Right lobe of liver (tissue), 6 donors: ENCODE data around the gene ACVRL1. TPM values are rescaled to one million over a fixed set of nuclear protein-coding genes. Genes with fewer than 3 reads are reported as not detected.

Source experiments
- ATAC-seq, 4 donors: fragments of 200-7000 bp; cut with Tn5 transposase; one replicate each; pipeline ENCODE4 v1.9.1; 2020; ENCODE audit warnings: mild to moderate bottlenecking in 4 of 4, moderate library complexity in 4 of 4
- DNase-seq, 3 donors: peaks; one replicate each; pipeline ENCODE4 v3.0.0-alpha.2; 2020
- H3K27ac ChIP-seq, 3 donors: fragments of 200-600 bp; one replicate each; pipeline ENCODE4 v1.8.0; 2022
- H3K27me3 ChIP-seq, 2 donors: fragments of 200-600 bp; one replicate each; pipeline ENCODE4 v1.8.0; 2022
- H3K36me3 ChIP-seq, 4 donors: fragments of 200-600 bp; sonication (generic) in 1 of 4; one replicate each; pipeline versions ENCODE4 v1.5.1 to v1.8.0; 2017 to 2022; ENCODE audit warnings: control low read depth in 1 of 4
- H3K4me1 ChIP-seq, 4 donors: fragments of 200-600 bp; sonication (generic) in 1 of 4; one replicate each; pipeline versions ENCODE4 v1.5.1 to v1.8.0; 2017 to 2022; ENCODE audit warnings: control low read depth in 1 of 4
- H3K4me3 ChIP-seq, 3 donors: fragments of 200-600 bp; one replicate each; pipeline ENCODE4 v1.8.0; 2022
- H3K9me3 ChIP-seq, 4 donors: fragments of 200-600 bp; sonication (generic) in 1 of 4; one replicate each; pipeline versions ENCODE4 v1.5.1 to v1.8.0; 2017 to 2022; ENCODE audit warnings: control low read depth in 1 of 4
- POLR2A ChIP-seq: fragments of 450-650 bp; IDR thresholded peaks from one replicate; pipeline ENCODE4 v1.6.1; 2017; ENCODE audit warnings: antibody characterized with exemption, mild to moderate bottlenecking
- WGBS: methylation state at CpG from one replicate; pipeline ENCODE4 v1.1.6; 2018; ENCODE audit warnings: low coverage, low lambda C conversion rate; ENCODE audit not compliant: insufficient coverage; ENCODE audit errors: missing lambda C conversion rate; 5-methylcytosine and 5-hydroxymethylcytosine counted together
- intact Hi-C, 2 donors: fragments of 100-400 bp; cut with DNase I; formaldehyde crosslinking; loops; one replicate each; pipeline versions ENCODE4 v1.11.2 to v1.14.1; 2022
- total RNA-seq, 6 experiments: library from RNA; depleted of rRNA in 2 of 6; stranded (reverse); fragments of >200 nt in 2 of 6; fragmentation: NEBNext Ultra II Directional in 3 of 6; extraction: Animal tissue kit (Norgen Biotek cat#: 25700) in 3 of 6; gene quantifications; one replicate each; pipeline versions ENCODE4 v1.1.0 to v1.2.4, GENCODE V29; 2016 to 2023
- TF ChIP-seq, protein P1 (sequence below), 4 donors: fragments of 200-600 bp in 3 of 4; fragments of 450-650 bp in 1 of 4; IDR thresholded peaks; one replicate each; pipeline versions ENCODE4 v1.5.1 to v1.8.0; 2016 to 2022; ENCODE audit warnings: antibody characterized with exemption in 4 of 4, mild to moderate bottlenecking in 2 of 4
- donor health status: DM: no; HTN: yes; CAD: no.
- donor health status: DM: no; HTN: no; CAD: no.
- donor health status: DM: no; HTN: no; CAD: no.
- donor health status: DM: no; HTN: yes; CAD: no.
- donor health status: DM: no; HTN: yes; CAD: no.

Gene ACVRL1
- total RNA-seq, 6 experiments from 2014 or later, result 2.9 to 10.7 (median 6.2) TPM

DNA sequence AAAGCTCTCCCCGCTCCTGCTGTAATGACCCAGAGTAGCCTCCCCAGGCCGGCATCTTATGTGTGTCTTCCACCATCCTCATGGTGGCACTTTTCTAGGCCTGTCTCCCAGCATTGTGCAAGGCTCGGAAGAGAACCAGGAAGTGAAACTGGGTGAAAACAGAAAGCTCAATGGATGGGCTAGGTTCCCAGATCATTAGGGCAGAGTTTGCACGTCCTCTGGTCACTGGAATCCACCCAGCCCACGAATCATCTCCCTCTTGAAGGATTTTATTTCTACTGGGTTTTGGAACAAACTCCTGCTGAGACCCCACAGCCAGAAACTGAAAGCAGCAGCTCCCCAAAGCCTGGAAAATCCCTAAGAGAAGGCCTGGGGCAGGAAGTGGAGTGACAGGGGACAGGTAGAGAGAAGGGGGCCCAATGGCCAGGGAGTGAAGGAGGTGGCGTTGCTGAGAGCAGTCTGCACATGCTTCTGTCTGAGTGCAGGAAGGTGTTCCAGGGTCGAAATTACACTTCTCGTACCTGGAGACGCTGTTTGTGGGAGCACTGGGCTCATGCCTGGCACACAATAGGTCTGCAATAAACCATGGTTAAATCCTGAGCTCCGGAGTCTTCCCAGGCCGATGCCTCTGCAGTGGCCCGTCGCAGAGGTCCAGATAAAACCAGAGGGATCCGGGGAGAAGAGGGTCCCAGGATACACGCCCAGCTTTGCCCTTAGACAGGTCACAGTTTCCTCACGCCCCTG is 15.6 kb downstream of the ACVRL1 start:
- ATAC-seq, result peak; percentile 65 to 71 (median 66)
- TF ChIP-seq, protein P1, sequence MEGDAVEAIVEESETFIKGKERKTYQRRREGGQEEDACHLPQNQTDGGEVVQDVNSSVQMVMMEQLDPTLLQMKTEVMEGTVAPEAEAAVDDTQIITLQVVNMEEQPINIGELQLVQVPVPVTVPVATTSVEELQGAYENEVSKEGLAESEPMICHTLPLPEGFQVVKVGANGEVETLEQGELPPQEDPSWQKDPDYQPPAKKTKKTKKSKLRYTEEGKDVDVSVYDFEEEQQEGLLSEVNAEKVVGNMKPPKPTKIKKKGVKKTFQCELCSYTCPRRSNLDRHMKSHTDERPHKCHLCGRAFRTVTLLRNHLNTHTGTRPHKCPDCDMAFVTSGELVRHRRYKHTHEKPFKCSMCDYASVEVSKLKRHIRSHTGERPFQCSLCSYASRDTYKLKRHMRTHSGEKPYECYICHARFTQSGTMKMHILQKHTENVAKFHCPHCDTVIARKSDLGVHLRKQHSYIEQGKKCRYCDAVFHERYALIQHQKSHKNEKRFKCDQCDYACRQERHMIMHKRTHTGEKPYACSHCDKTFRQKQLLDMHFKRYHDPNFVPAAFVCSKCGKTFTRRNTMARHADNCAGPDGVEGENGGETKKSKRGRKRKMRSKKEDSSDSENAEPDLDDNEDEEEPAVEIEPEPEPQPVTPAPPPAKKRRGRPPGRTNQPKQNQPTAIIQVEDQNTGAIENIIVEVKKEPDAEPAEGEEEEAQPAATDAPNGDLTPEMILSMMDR (IDR thresholded peaks at IDR 0.05), result peak in 1 of 4 donors; percentile 8
- TF ChIP-seq POLR2A, result no peak
- no peaks in the 10 kb centered on the region for H3K27me3 ChIP-seq
- peak overlapping the region in 2 of 3 donors; percentile 4 to 14 for H3K4me3 ChIP-seq
- peak; percentile 67 to 85 (median 70) for DNase-seq
- 25% methylated on average over 4 of the region's 16 CpGs for WGBS
- no peaks in the 10 kb centered on the region for H3K36me3 ChIP-seq
- H3K27ac ChIP-seq, result peak overlapping the region; percentile 70 to 81 (median 81)
- H3K9me3 ChIP-seq, result no peaks in the 10 kb centered on the region
- intact Hi-C loops, result no loop called here
- H3K4me1 ChIP-seq, result peaks cover 0 to 47% (median 15%) of the 10 kb centered on the region in 4 donors

DNA sequence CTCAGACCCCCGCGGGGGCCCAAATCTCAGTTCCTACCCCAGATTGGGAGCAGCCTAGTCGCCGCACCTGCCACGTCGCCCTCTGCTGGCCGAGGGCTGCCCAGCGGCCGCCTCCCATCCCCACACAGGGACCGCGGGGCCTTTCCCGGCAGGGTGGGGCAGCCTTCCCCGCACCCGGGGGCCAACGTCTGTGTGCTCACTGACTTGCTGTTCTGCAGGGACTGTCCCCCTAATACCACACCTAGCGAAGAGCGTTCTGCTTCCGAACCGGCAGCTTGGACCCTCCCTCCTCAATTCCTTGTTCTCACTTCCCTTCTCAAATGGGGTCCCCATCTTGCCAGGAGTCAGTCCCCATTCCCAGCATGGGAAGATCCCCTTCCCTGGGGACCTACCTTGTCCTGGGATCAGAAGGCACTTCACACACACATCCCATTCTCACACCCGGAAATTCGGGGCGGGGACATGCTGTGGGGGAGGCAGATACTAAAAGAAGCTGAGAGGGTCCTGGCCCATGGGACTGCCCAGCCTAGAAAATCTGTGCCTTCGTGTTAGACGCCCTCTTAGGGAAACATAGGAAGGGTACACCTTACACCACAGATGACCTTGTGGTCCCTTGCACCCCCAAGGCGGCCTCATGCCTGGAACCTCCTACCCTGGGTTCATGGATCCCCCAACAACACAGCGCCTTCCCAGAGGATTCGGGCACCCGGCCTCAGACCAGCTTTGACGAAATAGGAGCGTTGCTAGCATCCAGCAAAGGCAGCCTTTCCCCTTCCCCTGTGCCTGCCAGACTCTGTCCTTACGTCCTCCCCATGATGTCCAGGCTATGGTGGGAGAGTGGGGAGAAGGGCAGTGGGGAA is 16.4 kb downstream of the ACVRL1 start:
- intact Hi-C loops, result no loop called here
- DNase-seq, result peak; percentile 67 to 74 (median 72)
- Histone ChIP-seq H3K4me3 (peak overlapping the region in 1 of 3 donors; percentile 14), H3K4me1 (peaks cover 0 to 39% (median 15%) of the 10 kb centered on the region in 4 donors), H3K27ac (peak overlapping the region; percentile 70 to 81 (median 81)), H3K27me3 (no peaks in the 10 kb centered on the region), H3K36me3 (no peaks in the 10 kb centered on the region), H3K9me3 (no peaks in the 10 kb centered on the region)
- ATAC-seq, result peak; percentile 28 to 35 (median 32)
- 56% methylated on average over 6 of the region's 31 CpGs for WGBS
- no peak for TF ChIP-seq POLR2A
- TF ChIP-seq, protein P1 (IDR thresholded peaks at IDR 0.05), result peak; percentile 43 to 71 (median 59)

DNA sequence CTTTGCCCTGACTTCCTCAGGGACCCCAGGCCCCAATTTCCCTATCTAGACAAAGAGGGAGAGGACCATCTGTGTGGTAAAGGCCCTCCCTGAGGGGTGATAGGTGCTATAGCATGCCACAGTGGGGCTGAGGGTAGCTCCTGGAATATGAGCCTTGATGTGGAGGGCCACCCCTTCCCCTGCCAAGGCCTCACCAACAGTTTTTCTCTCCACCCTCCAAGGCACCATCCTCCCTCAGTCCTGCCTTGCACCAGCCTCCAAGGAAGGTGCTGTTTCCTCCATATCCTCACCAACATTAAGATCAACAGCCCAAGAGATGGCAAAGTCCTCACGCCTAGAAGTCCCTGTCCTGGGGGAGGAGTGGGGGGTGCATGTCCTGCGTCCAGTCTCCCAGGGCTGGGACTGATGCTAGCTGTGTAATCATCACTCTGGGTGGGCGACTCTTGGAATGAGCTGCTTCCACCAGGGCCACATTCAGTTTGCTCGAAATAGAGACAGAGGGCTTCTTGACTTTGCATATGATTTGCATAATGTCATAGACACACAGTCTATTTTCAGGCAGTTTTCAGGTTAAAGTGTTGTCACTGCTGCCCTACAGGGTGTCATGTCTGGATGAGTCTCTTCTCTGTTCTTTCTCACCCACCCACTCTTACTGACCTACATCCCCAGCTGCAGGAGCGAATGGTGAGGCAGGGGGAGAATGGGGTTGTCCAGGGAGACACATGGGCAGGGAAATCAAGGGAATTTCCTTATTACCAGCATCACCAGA is 17.4 kb downstream of the ACVRL1 start:
- no peak for DNase-seq
- intact Hi-C loops, result no loop called here
- TF ChIP-seq POLR2A, result no peak
- TF ChIP-seq, protein P1 (IDR thresholded peaks at IDR 0.05), result no peak

DNA sequence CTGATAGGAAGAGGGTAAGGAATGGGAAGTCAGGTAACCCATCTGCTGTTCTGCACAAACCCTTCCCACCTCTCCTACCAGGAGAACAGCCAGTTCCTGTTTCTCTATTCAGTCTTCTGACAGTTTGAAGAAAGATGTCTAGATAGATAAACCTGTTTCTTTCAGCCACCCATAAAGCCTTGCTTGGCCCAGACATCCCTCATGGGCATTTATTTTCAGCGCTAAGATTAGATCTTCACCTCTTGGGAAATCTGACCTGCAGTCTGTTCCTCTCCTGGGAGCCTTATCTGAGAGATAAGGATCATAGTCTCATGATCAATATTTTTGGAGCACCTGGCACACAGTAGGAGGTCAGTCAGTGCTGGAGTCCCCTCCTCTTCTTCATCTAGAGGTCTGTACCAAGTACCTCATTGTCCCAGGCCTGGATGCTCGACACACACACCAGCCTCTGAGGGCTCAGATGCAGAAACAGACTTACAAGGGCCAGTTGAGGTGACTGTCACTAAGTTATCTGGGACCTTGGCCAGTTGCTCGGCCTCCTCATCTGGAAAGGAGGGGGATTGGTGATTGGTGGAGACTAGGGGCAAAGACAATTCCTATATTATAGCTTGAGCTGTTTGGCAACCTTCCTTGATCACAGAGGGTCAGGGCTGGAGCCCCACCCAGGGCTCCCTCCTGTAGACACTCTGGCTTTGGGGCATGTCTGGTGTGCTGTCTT is 18.2 kb downstream of the ACVRL1 start:
- WGBS, result 53% methylated on average over 2 of the region's 3 CpGs
- Histone ChIP-seq H3K4me3 (no peak overlapping the region), H3K4me1 (peaks cover 0 to 36% (median 15%) of the 10 kb centered on the region in 4 donors), H3K27ac (peak overlapping the region; percentile 6 to 53 (median 31)), H3K9me3 (no peaks in the 10 kb centered on the region), H3K27me3 (no peaks in the 10 kb centered on the region), H3K36me3 (no peaks in the 10 kb centered on the region)
- intact Hi-C loops, result no loop called here
- DNase-seq (peak in 1 of 3 donors; percentile 39), ATAC-seq (no peak)
- no peak for TF ChIP-seq POLR2A
- TF ChIP-seq, protein P1 (IDR thresholded peaks at IDR 0.05), result no peak

More for the DNA sequence above, 17.4 kb downstream of the ACVRL1 start:
- no peak overlapping the region for H3K27ac ChIP-seq
- H3K27me3 ChIP-seq, result no peaks in the 10 kb centered on the region
- H3K36me3 ChIP-seq, result no peaks in the 10 kb centered on the region
- no peak for ATAC-seq
- no peak overlapping the region for H3K4me3 ChIP-seq
- WGBS, result 100% methylated on average over 2 of the region's 5 CpGs
- peaks cover 0 to 36% (median 15%) of the 10 kb centered on the region in 4 donors for H3K4me1 ChIP-seq
- H3K9me3 ChIP-seq, result no peaks in the 10 kb centered on the region
